Osteoblast (primary cell): Measurements from ENCODE around the gene TLR3. TPM values are rescaled to one million over a fixed set of nuclear protein-coding genes. Genes with fewer than 3 reads are reported as not detected.

Experiments
- DNase-seq: peaks from one replicate; pipeline ENCODE4 v3.0.0; 2011; ENCODE audit warnings: low spot score, mixed read lengths; ENCODE audit not compliant: insufficient read length; ENCODE audit errors: missing footprints
- H2AFZ ChIP-seq: 2 replicates; pipeline ENCODE4 v1.6.0; 2011; ENCODE audit warnings: mild to moderate bottlenecking, low read length
- H3K27ac ChIP-seq: 2 replicates; pipeline ENCODE4 v1.5.1; 2011; ENCODE audit warnings: mild to moderate bottlenecking, low read depth, low read length, moderate library complexity
- H3K27me3 ChIP-seq: 2 replicates; pipeline ENCODE4 v1.6.0; 2012; ENCODE audit warnings: mild to moderate bottlenecking, control low read depth, inconsistent platforms, low read length, moderate library complexity; ENCODE audit not compliant: insufficient read depth
- H3K36me3 ChIP-seq: 2 replicates; pipeline ENCODE4 v1.5.1; 2011; ENCODE audit warnings: mild to moderate bottlenecking, low read length, control low read depth, moderate library complexity; ENCODE audit not compliant: insufficient read depth
- H3K4me1 ChIP-seq: 2 replicates; pipeline ENCODE4 v1.5.1; 2011; ENCODE audit warnings: mild to moderate bottlenecking, low read length, control low read depth, moderate library complexity; ENCODE audit not compliant: insufficient read depth
- H3K4me2 ChIP-seq: 2 replicates; pipeline ENCODE4 v1.6.0; 2011; ENCODE audit warnings: mild to moderate bottlenecking, low read length; ENCODE audit not compliant: insufficient read depth
- H3K4me3 ChIP-seq: fragments of 200-600 bp; sonication (generic); 3 replicates; pipeline ENCODE4 v1.5.1; 2012; ENCODE audit warnings: mild to moderate bottlenecking, low read length, inconsistent platforms; ENCODE audit not compliant: insufficient read depth
- H3K79me2 ChIP-seq: 2 replicates; pipeline ENCODE4 v1.6.0; 2012; ENCODE audit warnings: mild to moderate bottlenecking, low read length, control low read depth, inconsistent platforms; ENCODE audit not compliant: insufficient read depth
- H3K9me3 ChIP-seq: 2 replicates; pipeline ENCODE4 v1.5.1; 2011; ENCODE audit warnings: low read depth, low read length, control low read depth
- H4K20me1 ChIP-seq: 2 replicates; pipeline ENCODE4 v1.6.0; 2012; ENCODE audit warnings: mild to moderate bottlenecking, low read length, control low read depth; ENCODE audit not compliant: insufficient read depth
- total RNA-seq: library from RNA; depleted of rRNA; stranded (reverse); fragments of >200 nt; gene quantifications from 2 replicates; pipeline ENCODE4 v1.2.3, GENCODE V29; 2012
- TF ChIP-seq, protein P1 (sequence below): IDR thresholded peaks from 2 replicates; pipeline ENCODE4 v1.5.1; 2011; ENCODE audit warnings: mild to moderate bottlenecking, low read depth, low read length, moderate library complexity; ENCODE audit errors: extremely low read depth

The TLR3 gene
- total RNA-seq, 1 donor = 8.0 TPM

- H3K9me3 ChIP-seq = no peaks in the 10 kb centered on the region
- H3K4me2 ChIP-seq = peak overlapping the region; percentile 75
- TF ChIP-seq, protein P1, sequence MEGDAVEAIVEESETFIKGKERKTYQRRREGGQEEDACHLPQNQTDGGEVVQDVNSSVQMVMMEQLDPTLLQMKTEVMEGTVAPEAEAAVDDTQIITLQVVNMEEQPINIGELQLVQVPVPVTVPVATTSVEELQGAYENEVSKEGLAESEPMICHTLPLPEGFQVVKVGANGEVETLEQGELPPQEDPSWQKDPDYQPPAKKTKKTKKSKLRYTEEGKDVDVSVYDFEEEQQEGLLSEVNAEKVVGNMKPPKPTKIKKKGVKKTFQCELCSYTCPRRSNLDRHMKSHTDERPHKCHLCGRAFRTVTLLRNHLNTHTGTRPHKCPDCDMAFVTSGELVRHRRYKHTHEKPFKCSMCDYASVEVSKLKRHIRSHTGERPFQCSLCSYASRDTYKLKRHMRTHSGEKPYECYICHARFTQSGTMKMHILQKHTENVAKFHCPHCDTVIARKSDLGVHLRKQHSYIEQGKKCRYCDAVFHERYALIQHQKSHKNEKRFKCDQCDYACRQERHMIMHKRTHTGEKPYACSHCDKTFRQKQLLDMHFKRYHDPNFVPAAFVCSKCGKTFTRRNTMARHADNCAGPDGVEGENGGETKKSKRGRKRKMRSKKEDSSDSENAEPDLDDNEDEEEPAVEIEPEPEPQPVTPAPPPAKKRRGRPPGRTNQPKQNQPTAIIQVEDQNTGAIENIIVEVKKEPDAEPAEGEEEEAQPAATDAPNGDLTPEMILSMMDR = peak; percentile 95
- no peaks in the 10 kb centered on the region for H3K79me2 ChIP-seq
- peak; percentile 90 for DNase-seq
- H3K36me3 ChIP-seq = no peaks in the 10 kb centered on the region
- no peaks in the 10 kb centered on the region for H4K20me1 ChIP-seq
- peak overlapping the region; percentile 84 for H2AFZ ChIP-seq
- H3K27me3 ChIP-seq = no peaks in the 10 kb centered on the region
- peak overlapping the region; percentile 13 for H3K27ac ChIP-seq
- peak overlapping the region; percentile 62 for H3K4me3 ChIP-seq
- H3K4me1 ChIP-seq = peaks cover 8% of the 10 kb centered on the region
These were observed 47.3 kb upstream of the TLR3 start for GRCh38 chr4:186021461-186022167.

DNA sequence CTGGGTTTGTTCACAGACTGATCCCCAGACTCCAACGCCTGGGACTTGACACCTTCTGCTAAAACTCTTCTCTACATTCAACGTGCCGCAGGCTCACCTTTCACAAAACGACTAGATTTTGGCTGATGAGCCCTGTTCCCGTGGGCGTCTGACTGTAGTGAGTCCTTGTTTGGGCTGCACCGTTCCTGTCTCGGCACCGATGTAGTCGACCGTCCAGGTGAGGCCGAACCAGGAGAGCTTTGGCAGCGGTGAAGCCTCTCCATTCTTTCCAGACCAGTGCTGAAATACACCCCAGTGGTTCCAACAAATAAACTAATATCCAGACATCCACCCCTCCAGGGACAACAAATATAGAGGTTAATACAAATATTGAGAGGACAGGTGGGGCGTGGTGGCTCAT lies 45.0 kb upstream of the TLR3 start:
- peaks cover 9% of the 10 kb centered on the region for H3K4me1 ChIP-seq
- H2AFZ ChIP-seq = peak overlapping the region; percentile 14
- TF ChIP-seq, protein P1 = no peak
- no peaks in the 10 kb centered on the region for H3K36me3 ChIP-seq
- H4K20me1 ChIP-seq = no peaks in the 10 kb centered on the region
- H3K27ac ChIP-seq = no peak overlapping the region
- no peaks in the 10 kb centered on the region for H3K27me3 ChIP-seq
- H3K4me2 ChIP-seq = no peak overlapping the region
- H3K4me3 ChIP-seq = no peak overlapping the region
- DNase-seq = no peak
- H3K79me2 ChIP-seq = no peaks in the 10 kb centered on the region
- no peaks in the 10 kb centered on the region for H3K9me3 ChIP-seq

- DNase-seq = no peak
- H4K20me1 ChIP-seq = no peaks in the 10 kb centered on the region
- no peaks in the 10 kb centered on the region for H3K36me3 ChIP-seq
- no peak overlapping the region for H3K4me3 ChIP-seq
- TF ChIP-seq, protein P1 = no peak
- no peak overlapping the region for H2AFZ ChIP-seq
- H3K27me3 ChIP-seq = no peaks in the 10 kb centered on the region
- no peaks in the 10 kb centered on the region for H3K9me3 ChIP-seq
- no peak overlapping the region for H3K4me2 ChIP-seq
- H3K27ac ChIP-seq = no peak overlapping the region
- H3K79me2 ChIP-seq = no peaks in the 10 kb centered on the region
- peaks cover 17% of the 10 kb centered on the region for H3K4me1 ChIP-seq
These were observed 44.1 kb upstream of the TLR3 start for GRCh38 chr4:186024637-186025407.

DNA sequence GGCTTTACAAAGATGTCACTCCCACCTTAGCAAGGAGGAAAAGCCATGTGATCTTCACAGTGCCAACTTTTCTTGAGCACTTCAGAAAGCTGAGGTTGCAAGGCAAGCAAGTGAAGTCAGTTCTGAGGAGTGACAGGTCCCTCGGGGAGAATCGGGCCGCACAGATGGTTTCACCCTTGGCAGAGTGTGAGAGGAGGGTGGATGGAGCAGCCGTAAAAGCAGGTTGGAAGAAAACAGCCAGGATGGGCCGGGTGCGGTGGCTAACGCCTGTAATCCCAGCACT lies 43.6 kb upstream of the TLR3 start:
- Histone ChIP-seq H3K9me3 (no peaks in the 10 kb centered on the region), H2AFZ (no peak overlapping the region), H3K4me2 (no peak overlapping the region), H3K27ac (no peak overlapping the region), H3K27me3 (no peaks in the 10 kb centered on the region), H3K79me2 (no peaks in the 10 kb centered on the region), H3K4me1 (peaks cover 23% of the 10 kb centered on the region), H3K36me3 (no peaks in the 10 kb centered on the region), H4K20me1 (no peaks in the 10 kb centered on the region), H3K4me3 (no peak overlapping the region)
- TF ChIP-seq, protein P1 = no peak
- DNase-seq = no peak
